Ammon's horn (tissue), 1 donor: Measurements from ENCODE around the gene BIN1.

Experiments
- DNase-seq: peaks from one replicate; pipeline ENCODE4 v3.0.0-alpha.2; 2016; ENCODE audit warnings: low spot score

The BIN1 gene

GRCh38 chr2:127057371-127058245 is 49.3 kb downstream of the BIN1 start:
- DNase-seq = no peak

GRCh38 chr2:127056631-127057370 is 50.2 kb downstream of the BIN1 start:
- DNase-seq = no peak

GRCh38 chr2:127056086-127056485 is 50.9 kb downstream of the BIN1 start:
- DNase-seq = no peak

- no peak for DNase-seq
Observed at GRCh38 chr2:127055786-127056076, 51.2 kb downstream of the BIN1 start.

- DNase-seq = no peak
Observed at GRCh38 chr2:127054996-127055785, 51.8 kb downstream of the BIN1 start.

- DNase-seq = no peak
Observed at GRCh38 chr2:127054604-127054930, 52.4 kb downstream of the BIN1 start.

- DNase-seq = no peak
Observed at GRCh38 chr2:127053731-127054603, 53.0 kb downstream of the BIN1 start.

GRCh38 chr2:127052771-127053691 is 53.9 kb downstream of the BIN1 start:
- no peak for DNase-seq

GRCh38 chr2:127052057-127052770 is 54.7 kb downstream of the BIN1 start:
- peak; percentile 69 for DNase-seq

- DNase-seq = no peak
Observed at GRCh38 chr2:127051116-127052056, 55.6 kb downstream of the BIN1 start.

- DNase-seq = no peak
Observed at GRCh38 chr2:127050803-127051115, 56.2 kb downstream of the BIN1 start.

GRCh38 chr2:127049927-127050802 is 56.8 kb downstream of the BIN1 start:
- DNase-seq = peak; percentile 80

- DNase-seq = no peak
Observed at GRCh38 chr2:127048969-127049897, 57.7 kb downstream of the BIN1 start.

GRCh38 chr2:127048618-127048935 is 58.4 kb downstream of the BIN1 start:
- no peak for DNase-seq

GRCh38 chr2:127047716-127048617 is 59.0 kb downstream of the BIN1 start:
- DNase-seq = no peak

- DNase-seq = no peak
Observed at GRCh38 chr2:127047054-127047453, 59.9 kb downstream of the BIN1 start.
